SKM-1 (cell line): ENCODE results near the gene DTNB.
"Not testable (repeated sequence)": the region's sequence is repeated elsewhere in the genome, so short reads cannot be mapped to it uniquely, and the experiment has no call there.

Experiments used
- DNase-seq: peaks from one replicate; lab custom pipeline; 2025; ENCODE audit not compliant: unreplicated experiment; lab: John Stamatoyannopoulos, UW

The DTNB gene

DNA sequence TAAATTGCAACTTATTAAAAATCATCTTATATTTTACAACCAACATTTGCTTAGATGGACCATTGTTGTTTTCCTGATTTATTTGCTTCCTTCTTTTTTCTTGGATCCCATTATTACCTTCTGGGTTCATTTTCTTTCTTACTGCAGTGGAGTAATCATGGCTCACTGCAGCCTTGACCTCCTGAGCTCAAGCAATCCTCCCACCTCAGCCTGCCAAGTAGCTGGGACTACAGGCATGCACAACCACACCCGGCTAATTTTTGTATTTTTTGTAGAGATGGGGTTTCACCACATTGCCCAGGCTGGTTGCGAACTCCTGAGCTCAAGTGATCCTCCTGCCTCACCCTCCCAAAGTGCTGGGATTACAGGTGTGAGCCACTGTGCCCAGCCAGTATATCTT lies 123.8 kb downstream of the DTNB start:
- not testable (repeated sequence) for DNase-seq

DNA sequence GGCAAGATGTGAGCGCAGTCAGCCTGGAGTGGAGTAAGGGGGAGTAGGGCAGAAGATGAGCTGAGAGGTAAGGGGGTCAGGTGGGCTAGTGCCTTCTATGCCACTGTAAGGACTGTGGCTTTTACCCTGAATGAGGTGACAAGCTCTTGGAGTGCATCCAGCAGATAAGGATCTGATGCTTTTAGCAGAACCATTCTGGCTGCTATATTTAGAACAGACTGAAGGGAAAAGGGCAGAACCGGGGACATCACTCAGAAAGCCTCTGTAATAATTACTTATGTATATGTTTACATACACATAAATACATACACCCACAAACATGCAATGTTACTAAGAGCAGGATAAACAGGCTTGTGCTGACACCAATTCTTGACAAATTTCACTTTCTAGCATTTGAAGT lies 124.8 kb downstream of the DTNB start:
- no peak for DNase-seq

DNA sequence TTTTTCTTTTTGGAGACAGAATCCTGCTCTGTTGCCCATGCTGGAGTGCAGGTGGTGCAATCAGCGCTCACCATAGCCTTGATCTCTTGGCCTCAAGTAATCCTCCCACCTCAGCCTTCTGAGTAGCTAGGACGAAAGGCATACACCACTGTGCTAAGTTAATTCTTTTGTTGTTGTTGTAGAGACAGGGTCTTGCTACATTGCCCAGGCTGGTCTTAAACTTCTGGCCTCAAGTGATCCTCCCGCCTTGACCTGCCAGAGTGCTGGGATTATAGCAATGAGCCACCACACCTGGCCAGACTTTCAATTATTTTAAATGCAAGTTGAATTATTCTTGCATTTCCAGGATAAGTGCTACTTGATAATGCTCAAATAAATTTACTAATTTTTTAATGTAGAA lies 126.5 kb downstream of the DTNB start:
- no peak for DNase-seq

DNA sequence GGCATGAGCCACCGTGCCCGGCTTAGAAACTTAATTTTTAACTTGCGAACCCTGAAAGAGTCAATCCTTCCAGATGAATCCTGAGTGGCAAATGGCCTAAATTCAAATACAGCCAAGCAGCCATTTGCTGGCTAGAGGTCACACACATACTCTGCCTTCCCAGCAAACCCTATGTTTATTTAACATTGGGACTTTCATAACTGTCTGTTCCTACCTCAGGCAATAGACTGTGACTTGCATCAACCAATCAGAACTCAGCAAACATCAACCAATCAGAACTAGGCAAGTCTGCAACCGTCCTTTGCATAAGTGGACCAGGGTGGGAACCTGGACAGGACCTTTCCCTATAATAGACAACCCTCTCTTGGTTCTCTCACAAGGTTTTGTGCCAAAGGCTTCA lies 127.5 kb downstream of the DTNB start:
- DNase-seq: no peak

DNA sequence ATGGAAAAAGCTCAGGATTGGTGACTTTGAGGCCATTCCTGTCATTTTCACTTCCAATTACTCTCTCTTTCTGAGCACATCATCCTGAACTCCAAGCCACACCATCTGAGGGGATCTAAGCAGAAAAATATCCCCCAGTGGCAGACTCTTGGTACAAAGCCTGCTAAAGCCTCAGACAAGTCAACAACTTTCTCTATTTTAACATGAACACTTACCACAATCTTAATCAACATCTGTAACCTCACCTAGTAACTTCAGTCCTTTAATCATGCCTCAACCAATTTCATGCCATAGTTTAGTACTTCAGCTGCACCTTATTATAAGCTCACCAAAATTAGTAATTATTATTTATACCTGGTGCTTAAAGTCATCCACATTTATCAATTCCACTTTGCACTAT lies 128.9 kb downstream of the DTNB start:
- DNase-seq: no peak

DNA sequence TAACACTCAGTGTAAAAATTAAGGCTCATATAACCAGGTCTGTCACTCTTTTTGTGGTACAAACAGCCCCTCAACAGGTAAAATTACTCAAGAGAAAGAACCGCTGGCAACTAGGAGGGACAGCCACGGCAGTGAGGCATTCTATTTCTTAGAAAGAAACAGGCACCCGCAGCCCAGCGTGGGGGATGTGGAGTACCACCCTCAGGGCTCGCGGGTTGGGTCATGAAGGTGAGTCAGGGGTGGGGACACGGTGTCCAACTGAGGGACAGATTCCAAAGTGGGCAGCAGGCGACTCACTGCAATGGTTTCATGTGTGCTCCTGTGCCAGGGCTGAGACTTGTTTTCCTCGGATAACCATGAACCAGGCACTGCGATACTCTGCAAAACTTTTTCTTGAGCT lies 129.4 kb downstream of the DTNB start:
- no peak for DNase-seq

DNA sequence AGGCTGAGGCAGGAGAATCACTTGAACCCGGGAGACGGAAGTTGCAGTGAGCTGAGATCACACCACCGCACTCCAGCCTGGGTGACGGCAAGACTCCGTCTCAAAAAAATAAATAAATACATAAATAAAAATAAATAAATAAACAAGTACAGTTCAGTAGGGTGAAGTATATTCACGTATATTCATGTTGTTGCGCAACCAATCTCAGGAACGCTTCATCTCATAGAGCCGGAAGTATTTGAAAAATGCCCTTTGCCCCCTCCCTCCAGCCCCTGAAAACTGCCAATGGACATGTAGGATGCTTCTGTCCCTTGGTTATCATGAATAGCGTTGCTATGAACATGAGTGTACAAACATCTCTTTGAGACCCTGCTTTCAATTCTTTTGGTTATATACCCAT lies 132.0 kb downstream of the DTNB start:
- no peak for DNase-seq

DNA sequence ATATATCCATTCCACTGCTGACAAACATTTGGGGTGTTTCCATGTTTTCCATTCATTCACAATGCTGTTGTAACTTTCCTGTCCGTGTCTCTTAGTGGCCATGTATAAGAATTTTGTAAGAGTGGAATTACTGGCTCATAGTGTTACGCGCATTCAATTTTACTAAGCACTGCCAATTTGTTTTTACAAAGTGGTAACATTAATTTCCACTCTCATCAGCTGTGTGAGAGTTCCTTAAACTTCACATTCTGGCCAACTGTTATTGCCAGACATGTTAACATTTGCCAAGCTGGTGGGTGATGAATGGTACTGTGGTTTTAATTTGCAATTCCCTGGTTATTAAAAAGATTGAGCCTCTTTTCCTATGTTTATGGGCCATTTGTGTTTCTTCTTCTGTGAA lies 134.2 kb downstream of the DTNB start:
- no peak for DNase-seq

DNA sequence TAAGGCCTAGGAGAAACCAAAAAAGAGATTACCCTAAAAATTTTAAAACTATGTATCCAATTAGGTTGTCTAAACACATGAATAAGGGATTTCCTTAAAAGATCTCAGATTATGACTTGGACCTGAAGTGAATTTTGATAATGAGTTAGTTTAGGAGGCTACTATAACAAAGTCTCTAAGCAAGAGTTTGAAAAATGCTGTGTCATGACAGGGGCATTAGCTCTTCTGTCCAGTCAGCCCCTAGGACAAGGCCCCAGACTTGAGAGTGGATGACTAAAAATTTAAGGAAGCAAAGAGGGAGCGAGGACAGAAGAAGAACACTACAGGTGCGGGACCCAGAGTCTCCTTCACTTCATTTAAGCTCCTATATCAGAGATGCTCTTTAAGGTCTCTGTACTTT lies 135.9 kb downstream of the DTNB start:
- DNase-seq: no peak

DNA sequence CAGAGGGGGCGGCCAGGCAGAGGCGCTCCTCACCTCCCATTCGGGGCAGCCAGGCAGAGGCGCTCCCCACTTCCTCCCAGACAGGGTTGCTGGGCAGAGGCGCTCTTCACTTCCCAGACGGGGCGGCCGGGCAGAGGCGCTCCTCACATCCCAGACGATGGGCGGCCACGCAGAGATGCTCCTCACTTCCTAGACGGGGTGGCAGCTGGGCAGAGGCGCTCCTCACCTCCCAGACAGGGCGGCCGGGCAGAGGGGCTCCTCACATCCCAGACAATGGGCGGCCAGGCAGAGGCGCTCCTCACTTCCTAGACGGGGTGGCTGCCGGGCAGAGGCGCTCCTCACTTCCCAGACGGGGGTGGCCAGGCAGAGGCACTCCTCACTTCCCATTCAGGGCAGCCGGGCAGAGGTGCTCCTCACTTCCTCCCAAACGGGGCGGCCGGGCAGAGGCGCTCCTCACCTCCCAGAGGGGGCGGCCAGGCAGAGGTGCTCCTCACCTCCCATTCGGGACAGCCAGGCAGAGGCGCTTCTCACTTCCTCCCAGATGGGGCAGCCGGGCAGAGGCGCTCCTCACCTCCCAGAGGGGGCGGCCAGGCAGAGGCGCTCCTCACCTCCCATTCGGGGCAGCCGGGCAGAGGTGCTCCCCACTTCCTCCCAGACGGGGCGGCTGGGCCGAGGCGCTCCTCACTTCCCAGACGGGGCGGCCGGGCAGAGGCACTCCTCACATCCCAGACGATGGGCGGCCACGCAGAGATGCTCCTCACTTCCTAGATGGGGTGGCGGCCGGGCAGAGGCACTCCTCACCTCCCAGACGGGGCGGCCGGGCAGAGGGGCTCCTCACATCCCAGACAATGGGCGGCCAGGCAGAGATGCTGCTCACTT lies 137.7 kb downstream of the DTNB start:
- not testable (repeated sequence) for DNase-seq

DNA sequence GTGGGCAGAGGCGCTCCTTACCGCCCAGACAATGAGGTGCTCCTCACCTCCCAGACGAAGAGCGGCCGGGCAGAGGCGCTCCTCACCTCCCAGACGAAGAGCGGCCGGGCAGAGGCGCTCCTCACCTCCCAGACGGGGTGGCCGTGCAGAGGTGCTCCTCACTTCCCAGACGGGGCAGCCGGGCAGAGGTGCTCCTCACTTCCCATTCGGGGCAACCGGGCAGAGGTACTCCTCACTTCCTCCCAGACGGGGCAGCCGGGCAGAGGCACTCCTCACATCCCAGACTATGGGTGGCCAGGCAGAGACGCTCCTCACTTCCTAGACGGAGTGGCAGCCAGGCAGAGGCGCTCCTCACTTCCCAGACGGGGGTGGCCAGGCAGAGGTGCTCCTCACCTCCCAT lies 138.4 kb downstream of the DTNB start:
- not testable (repeated sequence) for DNase-seq

DNA sequence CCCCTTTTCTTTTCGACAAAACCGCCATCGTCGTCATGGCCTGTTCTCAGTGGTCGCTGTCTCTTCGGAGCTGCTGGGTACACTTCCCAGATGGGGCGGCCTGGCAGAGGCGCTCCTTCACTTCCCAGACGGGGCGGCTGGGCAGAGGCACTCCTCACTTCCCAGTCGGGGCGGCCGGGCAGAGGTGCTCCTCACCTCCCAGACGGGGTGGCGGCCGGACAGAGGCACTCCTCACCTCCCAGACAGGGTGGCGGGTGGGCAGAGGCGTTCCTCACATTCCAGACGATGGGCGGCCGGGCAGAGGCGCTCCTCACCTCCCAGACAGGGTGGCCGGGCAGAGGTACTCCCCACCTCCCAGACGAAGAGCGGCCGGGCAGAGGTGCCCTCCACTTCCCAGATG lies 138.9 kb downstream of the DTNB start:
- no peak for DNase-seq

DNA sequence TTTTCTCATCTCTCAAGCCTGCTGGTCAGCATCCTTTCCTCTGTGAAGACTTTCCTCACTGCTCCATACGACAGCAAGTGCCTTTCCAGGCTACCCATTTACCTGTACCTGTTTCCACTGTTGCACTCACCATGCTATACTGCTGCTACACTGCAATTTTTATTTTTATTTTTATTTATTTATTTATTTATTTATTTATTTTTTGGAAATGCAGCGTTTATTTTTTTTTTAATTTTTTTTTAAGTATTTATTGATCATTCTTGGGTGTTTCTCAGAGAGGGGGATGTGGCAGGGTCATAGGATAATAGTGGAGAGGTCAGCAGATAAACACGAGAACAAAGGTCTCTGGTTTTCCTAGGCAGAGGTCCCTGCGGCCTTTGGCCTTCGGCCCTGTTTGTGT lies 139.6 kb downstream of the DTNB start:
- DNase-seq: not testable (repeated sequence)

DNA sequence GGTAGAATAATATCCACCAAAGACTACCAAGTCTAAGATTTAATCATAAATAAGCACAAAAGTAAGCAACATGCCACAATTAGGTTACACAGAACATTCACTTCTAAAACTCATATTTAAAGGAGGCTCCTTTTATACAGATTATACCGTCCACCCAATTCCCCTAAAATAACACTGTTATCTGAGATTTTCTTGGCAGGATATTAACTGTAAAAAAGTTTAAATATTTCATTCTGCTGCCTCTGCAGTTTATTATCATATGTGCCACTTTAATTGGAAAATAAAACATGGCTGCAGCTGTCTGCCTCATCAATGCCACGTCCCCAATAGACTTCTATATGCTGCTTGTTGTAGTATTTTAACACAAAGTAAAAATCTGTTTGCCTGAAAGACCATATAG lies 140.9 kb downstream of the DTNB start:
- no peak for DNase-seq

DNA sequence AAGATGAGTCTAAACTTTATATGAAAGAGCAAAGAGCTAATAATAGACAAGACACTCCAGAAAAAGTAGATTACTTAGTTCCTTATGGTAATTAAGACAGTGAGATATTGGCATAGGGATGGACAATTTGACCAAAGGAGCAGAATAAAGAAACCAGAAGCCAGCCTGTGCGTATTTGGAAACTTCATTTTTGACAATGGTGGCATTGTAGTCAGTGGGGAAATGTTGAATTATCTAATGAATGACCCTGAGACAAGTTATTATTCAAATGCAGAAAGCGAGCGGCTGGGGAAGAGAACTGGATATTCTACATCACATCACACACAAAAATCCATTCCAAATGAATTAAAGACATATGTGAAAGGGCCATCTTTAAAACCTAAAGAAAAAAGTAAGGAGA lies 144.3 kb downstream of the DTNB start:
- DNase-seq: no peak

DNA sequence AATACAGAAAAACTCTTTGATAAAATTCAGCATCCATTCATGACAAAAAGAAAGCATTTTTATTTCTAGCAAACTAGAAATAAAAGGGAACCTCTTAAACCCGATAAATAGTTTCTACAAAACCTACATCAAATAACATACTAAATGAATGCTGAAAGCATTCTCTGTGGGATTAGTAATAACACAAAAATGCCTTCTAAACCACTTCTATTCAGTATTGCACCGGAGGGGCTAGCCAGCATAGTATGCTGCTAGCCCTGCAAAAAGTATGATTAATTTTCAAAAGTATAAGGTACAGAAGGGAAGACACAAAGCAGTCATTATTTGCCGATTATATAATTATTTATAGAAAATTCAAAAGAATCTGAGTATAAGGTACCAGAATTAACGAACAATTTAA lies 145.2 kb downstream of the DTNB start:
- DNase-seq: no peak

DNA sequence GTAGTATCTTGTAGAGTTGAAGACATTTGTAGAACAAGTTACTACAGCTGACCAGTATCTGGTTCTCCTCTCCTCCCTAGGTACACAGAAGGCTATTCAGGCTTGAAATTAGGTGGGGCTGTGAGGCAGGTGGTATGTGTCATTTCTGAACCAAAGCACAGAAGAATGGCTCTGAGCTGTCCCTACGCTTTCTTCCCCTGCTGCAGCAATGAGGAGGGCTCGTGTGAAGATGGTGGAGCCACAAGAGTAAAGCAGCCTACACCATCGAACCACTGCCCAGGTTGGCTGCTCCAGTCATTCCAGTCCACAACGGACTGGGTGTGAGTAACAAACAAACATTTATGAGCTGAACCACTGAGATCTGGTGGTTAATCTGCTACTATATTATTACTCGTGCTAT lies 148.9 kb downstream of the DTNB start:
- DNase-seq: no peak

DNA sequence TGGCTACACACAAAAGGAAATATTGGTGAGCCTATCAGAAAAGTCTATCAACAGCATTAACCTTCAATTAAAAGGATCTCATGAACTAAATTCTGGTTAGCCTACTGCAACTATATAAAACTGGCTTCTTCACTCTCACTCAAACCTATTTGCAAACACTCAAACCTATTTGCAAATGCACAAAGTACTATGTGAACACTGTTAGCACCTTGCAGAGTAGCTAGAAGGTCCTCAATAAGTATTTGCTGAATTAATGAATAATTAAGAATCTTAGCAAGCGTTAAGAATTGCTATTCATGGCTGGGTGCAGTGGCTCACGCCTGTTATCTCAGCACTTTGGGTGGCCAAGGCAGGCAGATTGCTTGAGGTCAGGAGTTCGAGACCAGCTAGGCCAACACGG lies 150.3 kb downstream of the DTNB start:
- no peak for DNase-seq

DNA sequence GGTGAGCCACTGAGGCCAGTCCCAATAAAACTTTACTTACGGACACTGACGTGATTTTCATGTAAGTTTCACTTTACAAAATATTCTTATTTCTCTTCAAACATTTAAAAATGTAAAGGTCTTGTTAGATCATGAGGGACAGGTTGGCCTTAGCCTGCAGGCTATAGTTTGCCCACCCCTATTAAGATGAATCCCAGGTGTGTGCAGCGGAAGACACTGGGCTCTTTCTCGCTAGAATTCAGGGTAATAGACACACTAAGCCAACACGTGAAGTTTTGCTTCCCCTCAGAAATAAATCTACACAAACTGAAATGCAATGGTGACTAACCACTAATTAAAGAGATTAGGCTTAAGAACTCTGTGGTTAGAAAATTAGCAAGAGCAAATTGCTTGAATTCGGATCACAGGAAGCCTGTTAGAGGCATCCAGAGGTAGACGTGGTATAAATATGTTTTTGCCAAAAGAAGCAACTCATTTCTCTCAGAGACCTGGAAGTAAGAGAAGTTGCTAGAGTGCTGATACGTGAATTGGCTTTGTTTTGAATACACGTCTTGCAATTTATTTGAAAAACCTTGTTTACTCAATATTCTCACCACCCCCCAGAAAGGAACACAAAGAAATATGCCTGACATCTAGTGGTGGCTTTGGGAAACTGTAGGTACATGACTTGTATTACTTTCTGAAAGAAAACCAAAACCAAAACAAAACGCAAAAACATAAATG lies 151.6 kb downstream of the DTNB start:
- peak; percentile 64 for DNase-seq

DNA sequence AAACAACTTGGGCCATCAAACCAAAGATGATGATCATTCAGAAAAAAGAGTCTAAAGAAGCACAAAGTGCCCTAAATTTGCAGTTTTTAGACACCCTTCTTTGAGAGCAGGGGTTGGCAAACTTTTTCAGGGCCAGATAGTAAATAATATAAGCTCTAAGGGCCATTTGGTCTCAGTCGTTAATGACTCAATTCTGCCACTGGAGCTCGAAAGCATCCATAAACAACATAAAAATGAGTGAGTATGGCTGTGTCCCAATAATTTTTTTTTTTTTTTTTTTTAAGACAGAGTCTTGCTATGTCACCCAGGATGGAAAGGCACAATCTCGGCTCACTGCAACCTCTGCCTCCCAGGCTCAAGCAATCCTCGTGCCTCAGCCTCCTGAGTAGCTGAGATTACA lies 152.3 kb downstream of the DTNB start:
- no peak for DNase-seq

DNA sequence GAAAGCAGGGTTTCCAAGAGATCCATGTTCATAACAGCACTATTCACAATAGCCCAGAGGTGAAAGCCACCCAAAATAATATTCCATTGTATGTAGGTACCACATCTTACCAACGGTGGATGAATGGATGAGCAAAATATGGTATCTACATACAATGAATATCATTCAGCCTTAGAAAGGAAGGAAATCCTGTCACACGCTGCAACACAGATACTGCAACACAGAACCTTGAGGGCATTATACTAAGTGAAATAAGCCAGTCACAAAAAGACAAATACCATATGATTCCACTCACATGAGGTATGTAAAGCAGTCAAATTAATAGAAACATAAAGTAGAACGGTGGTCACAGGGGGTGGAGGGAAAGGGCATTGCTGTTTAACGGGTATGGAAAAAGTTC lies 155.7 kb downstream of the DTNB start:
- no peak for DNase-seq

DNA sequence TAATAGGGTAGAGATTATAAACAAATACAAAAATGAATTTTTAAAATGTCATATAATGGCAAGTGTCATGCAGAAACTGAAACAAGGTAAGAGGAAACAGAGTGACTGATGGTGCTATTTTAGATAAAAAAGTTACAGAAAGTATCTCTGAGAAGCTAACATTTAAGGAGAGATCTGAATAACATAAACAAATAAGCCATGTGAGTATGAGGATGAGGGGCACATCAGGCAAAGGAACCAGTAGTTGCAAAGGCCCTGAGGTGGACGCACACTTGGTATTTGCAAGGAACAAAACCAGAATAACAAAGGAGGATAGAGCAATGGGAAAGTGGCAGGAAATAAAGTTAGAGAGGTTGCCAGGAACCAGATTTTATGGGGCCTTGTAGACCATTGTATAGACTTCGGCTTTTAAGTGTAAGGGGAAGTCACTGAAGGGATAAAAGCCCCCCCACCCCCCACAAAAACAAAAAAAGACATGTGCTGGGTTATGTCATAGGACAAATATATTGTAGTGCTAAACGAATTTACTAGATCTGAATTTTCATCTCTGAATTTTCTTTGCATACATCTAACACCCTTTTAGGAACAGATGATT lies 159.2 kb downstream of the DTNB start:
- DNase-seq: no peak
